Endothelial cell of umbilical vein (primary cell): Measurements from ENCODE around the gene SGK1. TPM values are rescaled to one million over a fixed set of nuclear protein-coding genes. Genes with fewer than 3 reads are reported as not detected.

Experiments
- BruUV-seq: library from RNA; stranded (reverse); fragments of 400-500 nt; replicated peaks from 2 replicates; lab custom pipeline; 2021; lab: Mats Ljungman, UMichigan
- CTCF ChIA-PET: fragments of 300-600, 350-600 bp; sonication (Branson Sonifier 250); formaldehyde crosslinking; loops from one replicate; lab custom pipeline; 2021; ENCODE audit warnings: antibody characterized with exemption, inconsistent platforms; lab: Charles Lee
- POLR2A ChIA-PET: fragments of 300-600, 350-600 bp; sonication (Branson Sonifier 250); formaldehyde crosslinking; loops from one replicate; lab custom pipeline; 2021; ENCODE audit warnings: antibody characterized with exemption, inconsistent platforms; lab: Charles Lee
- DNase-seq: peaks from one replicate; pipeline ENCODE4 v3.0.0-alpha.2; 2011; ENCODE audit warnings: low read depth, low spot score
- FAIRE-seq: peaks from 2 replicates; lab custom pipeline; 2011; peaks lifted over from hg19 to GRCh38; lab: Jason Lieb, UNC
- H2AFZ ChIP-seq: 2 replicates; pipeline ENCODE4 v1.6.0; 2012; ENCODE audit warnings: low read depth, low read length, control low read depth, inconsistent platforms
- H3K27ac ChIP-seq: 2 replicates; pipeline ENCODE4 v1.5.1; 2011; ENCODE audit warnings: low read depth, mild to moderate bottlenecking, control low read depth, low read length, moderate library complexity; ENCODE audit not compliant: insufficient read depth
- H3K27me3 ChIP-seq, 2 experiments: 2 replicates each; pipeline versions ENCODE4 v1.6.0 to v1.6.1; 2011; ENCODE audit warnings: low read length in 2 of 2, mixed read lengths in 1 of 2; ENCODE audit not compliant: control insufficient read depth in 2 of 2, insufficient read depth in 2 of 2
- H3K36me3 ChIP-seq, 2 experiments: 2 replicates in 1 of 2; 3 replicates in 1 of 2; pipeline ENCODE4 v1.5.1; 2011; ENCODE audit warnings: low read length in 2 of 2, mild to moderate bottlenecking in 1 of 2, moderate library complexity in 1 of 2; ENCODE audit not compliant: control insufficient read depth in 2 of 2, insufficient read depth in 2 of 2; ENCODE audit errors: extremely low read depth in 1 of 2
- H3K4me1 ChIP-seq: 3 replicates; pipeline ENCODE4 v1.5.1; 2011; ENCODE audit warnings: mild to moderate bottlenecking, low read length; ENCODE audit not compliant: control insufficient read depth, insufficient read depth; ENCODE audit errors: extremely low read depth
- H3K4me2 ChIP-seq: 2 replicates; pipeline ENCODE4 v1.6.1; 2011; ENCODE audit warnings: low read length, control low read depth, mixed read lengths; ENCODE audit not compliant: insufficient read depth
- H3K4me3 ChIP-seq, 3 experiments: fragments of 200-600 bp in 1 of 3; sonication (generic), shearing (Covaris generic) in 1 of 3; replicated peaks in 1 of 3; 2 replicates each; pipeline ENCODE4 v1.5.1; 2011 to 2016; ENCODE audit warnings: control low read depth in 3 of 3, low read length in 3 of 3, mild to moderate bottlenecking in 2 of 3, inconsistent platforms in 1 of 3, low read depth in 1 of 3, moderate library complexity in 1 of 3; ENCODE audit not compliant: insufficient read depth in 1 of 3
- H3K79me2 ChIP-seq: 2 replicates; pipeline ENCODE4 v1.6.0; 2012; ENCODE audit warnings: low read length, inconsistent platforms; ENCODE audit not compliant: control insufficient read depth, insufficient read depth
- H3K9ac ChIP-seq: replicated peaks from 2 replicates; pipeline ENCODE3; 2011; ENCODE audit warnings: low read length, control low read depth; ENCODE audit not compliant: insufficient read depth; ENCODE audit errors: extremely low read depth
- H3K9me1 ChIP-seq: replicated peaks from 3 replicates; pipeline ENCODE4 v1.6.0; 2011; ENCODE audit warnings: mild to moderate bottlenecking, low read length; ENCODE audit not compliant: control insufficient read depth, insufficient read depth; ENCODE audit errors: extremely low read depth
- H3K9me3 ChIP-seq: replicated peaks from 2 replicates; pipeline ENCODE4 v1.5.1; 2012; ENCODE audit warnings: low read length, inconsistent platforms; ENCODE audit not compliant: control insufficient read depth, insufficient read depth
- H4K20me1 ChIP-seq: replicated peaks from 2 replicates; pipeline ENCODE3; 2011; ENCODE audit warnings: mild to moderate bottlenecking, low read length; ENCODE audit not compliant: control insufficient read depth, insufficient read depth; ENCODE audit errors: extremely low read depth
- EZH2 ChIP-seq: IDR thresholded peaks from 2 replicates; pipeline ENCODE4 v1.6.1; 2012; ENCODE audit warnings: borderline replicate concordance, low read depth, mild to moderate bottlenecking, moderate library complexity, low read length, inconsistent platforms; ENCODE audit not compliant: severe bottlenecking
- FOS ChIP-seq: IDR thresholded peaks from 2 replicates; pipeline ENCODE4 v1.6.1; 2011; ENCODE audit warnings: mild to moderate bottlenecking, low read length, moderate library complexity, borderline replicate concordance; ENCODE audit not compliant: insufficient read depth
- GATA2 ChIP-seq: IDR thresholded peaks from 2 replicates; pipeline ENCODE4 v1.7.0; 2011; ENCODE audit warnings: low read depth, mild to moderate bottlenecking, moderate library complexity, mixed read lengths, low read length; ENCODE audit not compliant: insufficient read length, insufficient read depth
- JUN ChIP-seq: IDR thresholded peaks from 2 replicates; pipeline ENCODE4 v1.6.1; 2011; ENCODE audit warnings: borderline replicate concordance, low read depth; ENCODE audit not compliant: insufficient read length, insufficient read depth
- MAX ChIP-seq: IDR thresholded peaks from 2 replicates; pipeline ENCODE4 v1.6.1; 2011; ENCODE audit not compliant: insufficient read depth, insufficient read length
- MYC ChIP-seq: IDR thresholded peaks from one replicate; pipeline ENCODE4 v1.6.1; 2011; ENCODE audit warnings: mild to moderate bottlenecking, low read depth, low read length
- POLR2A ChIP-seq: IDR thresholded peaks from 2 replicates; pipeline ENCODE4 v1.6.1; 2012; ENCODE audit warnings: low read depth, mild to moderate bottlenecking, control low read depth, low read length
- POLR2AphosphoS5 ChIP-seq: IDR thresholded peaks from 2 replicates; pipeline ENCODE4 v1.6.1; 2012; ENCODE audit warnings: low read depth, mild to moderate bottlenecking, control low read depth, low read length, moderate library complexity; ENCODE audit not compliant: insufficient read depth
- dilution Hi-C: fragments of 300-500 bp; cut with MboI; formaldehyde crosslinking; loops from one replicate; pipeline ENCODE4 v1.15.0; 2019; ENCODE audit warnings: low sequenced_read_pairs; ENCODE audit not compliant: extremely low pct_ligation_motif_present
- intact Hi-C: fragments of 100-400 bp; cut with micrococcal nuclease; formaldehyde crosslinking; loops from one replicate; pipeline ENCODE4 v1.10.0; 2022
- polyA plus RNA-seq, 4 experiments: library from polyadenylated mRNA; depleted of rRNA in 3 of 4; stranded (reverse) in 3 of 4; unstranded in 1 of 4; fragments of >200 nt; gene quantifications; 2 replicates each; pipeline versions ENCODE4 v1.2.1 to v1.2.3, GENCODE V29; 2011 to 2012; ENCODE audit warnings: missing spikeins in 1 of 4
- total RNA-seq: library from RNA; stranded (reverse); gene quantifications from 2 replicates; pipeline ENCODE4 v1.2.3, GENCODE V29; 2021
- TF ChIP-seq, protein P1 (sequence below), 2 donors: IDR thresholded peaks; 1 replicate in 1 of 2; 2 replicates in 1 of 2; pipeline ENCODE4 v1.5.1; 2011; ENCODE audit warnings: low read length in 2 of 2, mild to moderate bottlenecking in 2 of 2, moderate library complexity in 2 of 2, control low read depth in 1 of 2, inconsistent platforms in 1 of 2, low read depth in 1 of 2; ENCODE audit not compliant: insufficient read depth in 1 of 2; ENCODE audit errors: extremely low read depth in 1 of 2

Gene SGK1
- total and polyA plus RNA-seq, 2 donors (not counting 3 experiments of a cell fraction or from before 2014, with no cell fraction given): 121 to 128 TPM

DNA sequence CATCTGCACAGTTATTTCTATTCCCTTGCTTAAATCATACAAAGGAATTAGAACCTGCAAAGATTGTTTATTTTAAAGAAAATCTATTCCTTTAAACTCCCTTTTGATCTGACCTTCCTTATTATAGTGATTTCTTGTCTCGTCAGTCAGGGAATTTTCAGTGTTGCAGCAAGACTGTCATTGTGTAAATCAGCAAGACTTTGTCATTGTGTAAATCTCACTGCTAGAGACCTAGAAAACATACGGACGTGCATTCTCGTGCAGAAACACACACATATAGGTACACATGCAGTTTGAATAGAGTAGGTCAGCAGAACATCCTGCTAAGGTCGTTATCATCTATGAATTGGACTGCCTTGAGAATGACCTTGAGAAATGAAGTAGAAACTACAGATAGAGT is 6.2 kb upstream of the SGK1 start:
- BruUV-seq: no TSS peak

GRCh38 chr6:134323698-134324097 is 5.8 kb upstream of the SGK1 start:
- no peak overlapping the region for H3K4me3 ChIP-seq
- H3K27me3 ChIP-seq: no peaks in the 10 kb centered on the region
- H3K4me2 ChIP-seq: no peak overlapping the region
- dilution Hi-C loops: no loop called here
- H4K20me1 ChIP-seq: no peaks in the 10 kb centered on the region
- intact Hi-C loops: no loop called here
- no peaks in the 10 kb centered on the region for H3K4me1 ChIP-seq
- no peaks in the 10 kb centered on the region for H3K79me2 ChIP-seq
- H2AFZ ChIP-seq: no peak overlapping the region
- no peak overlapping the region for H3K9ac ChIP-seq
- TF ChIP-seq MYC (no peak), GATA2 (no peak), EZH2 (no peak), JUN (no peak), POLR2A (no peak), FOS (no peak), MAX (no peak), POLR2AphosphoS5 (no peak)
- TF ChIP-seq, protein P1, sequence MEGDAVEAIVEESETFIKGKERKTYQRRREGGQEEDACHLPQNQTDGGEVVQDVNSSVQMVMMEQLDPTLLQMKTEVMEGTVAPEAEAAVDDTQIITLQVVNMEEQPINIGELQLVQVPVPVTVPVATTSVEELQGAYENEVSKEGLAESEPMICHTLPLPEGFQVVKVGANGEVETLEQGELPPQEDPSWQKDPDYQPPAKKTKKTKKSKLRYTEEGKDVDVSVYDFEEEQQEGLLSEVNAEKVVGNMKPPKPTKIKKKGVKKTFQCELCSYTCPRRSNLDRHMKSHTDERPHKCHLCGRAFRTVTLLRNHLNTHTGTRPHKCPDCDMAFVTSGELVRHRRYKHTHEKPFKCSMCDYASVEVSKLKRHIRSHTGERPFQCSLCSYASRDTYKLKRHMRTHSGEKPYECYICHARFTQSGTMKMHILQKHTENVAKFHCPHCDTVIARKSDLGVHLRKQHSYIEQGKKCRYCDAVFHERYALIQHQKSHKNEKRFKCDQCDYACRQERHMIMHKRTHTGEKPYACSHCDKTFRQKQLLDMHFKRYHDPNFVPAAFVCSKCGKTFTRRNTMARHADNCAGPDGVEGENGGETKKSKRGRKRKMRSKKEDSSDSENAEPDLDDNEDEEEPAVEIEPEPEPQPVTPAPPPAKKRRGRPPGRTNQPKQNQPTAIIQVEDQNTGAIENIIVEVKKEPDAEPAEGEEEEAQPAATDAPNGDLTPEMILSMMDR (IDR thresholded peaks at IDR 0.05; ENCODE audit: extremely low read depth in 1 of 2, insufficient read depth in 1 of 2, low read depth in 1 of 2, low read length in 2 of 2): no peak
- FAIRE-seq (no peak), DNase-seq (no peak)
- ChIA-PET CTCF (no interaction called here), POLR2A (no interaction called here)
- no peaks in the 10 kb centered on the region for H3K9me3 ChIP-seq
- BruUV-seq: no TSS peak
- H3K9me1 ChIP-seq: no peaks in the 10 kb centered on the region
- no peaks in the 10 kb centered on the region for H3K36me3 ChIP-seq
- no peak overlapping the region for H3K27ac ChIP-seq

More for the DNA sequence above, 6.2 kb upstream of the SGK1 start:
- no peak overlapping the region for H3K4me3 ChIP-seq
- CTCF ChIA-PET: no interaction called here
- no peaks in the 10 kb centered on the region for H4K20me1 ChIP-seq
- POLR2A ChIA-PET: no interaction called here
- no peak for TF ChIP-seq FOS
- TF ChIP-seq MAX: no peak
- no peak for TF ChIP-seq GATA2
- TF ChIP-seq EZH2: no peak
- no peak overlapping the region for H3K4me2 ChIP-seq
- dilution Hi-C loops: no loop called here
- no peaks in the 10 kb centered on the region for H3K4me1 ChIP-seq
- no peaks in the 10 kb centered on the region for H3K27me3 ChIP-seq
- no peaks in the 10 kb centered on the region for H3K79me2 ChIP-seq
- H3K9me1 ChIP-seq: no peaks in the 10 kb centered on the region
- no peak overlapping the region for H3K27ac ChIP-seq
- DNase-seq: no peak
- no peak overlapping the region for H3K9ac ChIP-seq
- FAIRE-seq: no peak
- H2AFZ ChIP-seq: no peak overlapping the region
- intact Hi-C loops: no loop called here
- H3K36me3 ChIP-seq: no peaks in the 10 kb centered on the region
- no peaks in the 10 kb centered on the region for H3K9me3 ChIP-seq
